Prostate gland (tissue), 2 donors: Measurements from ENCODE around the gene MAVS. TPM values are rescaled to one million over a fixed set of nuclear protein-coding genes. Genes with fewer than 3 reads are reported as not detected.
"Not testable (repeated sequence)": the region's sequence is repeated elsewhere in the genome, so short reads cannot be mapped to it uniquely, and the experiment has no call there.

Experiments
- DNase-seq: peaks from one replicate; pipeline ENCODE4 v3.0.0-alpha.2; 2019; ENCODE audit warnings: low spot score
- H3K27ac ChIP-seq, 2 donors: fragments of 200-600 bp; sonication (generic); 2 replicates each; pipeline ENCODE4 v1.5.1; 2017 to 2019
- H3K27me3 ChIP-seq: fragments of 200-600 bp; sonication (generic); replicated peaks from 2 replicates; pipeline ENCODE4 v1.5.1; 2019; ENCODE audit not compliant: insufficient read depth
- H3K36me3 ChIP-seq, 2 donors: fragments of 200-600 bp; sonication (generic); 1 replicate in 1 of 2; 2 replicates in 1 of 2; pipeline versions ENCODE4 v1.5.1 to v1.8.1; 2017 to 2019
- H3K4me1 ChIP-seq: fragments of 200-600 bp; sonication (generic); replicated peaks from 2 replicates; pipeline ENCODE4 v1.5.1; 2019
- H3K4me3 ChIP-seq, 2 donors: fragments of 200-600 bp; sonication (generic); 2 replicates each; pipeline ENCODE4 v1.5.1; 2017 to 2019
- H3K9me3 ChIP-seq: fragments of 200-600 bp; sonication (generic); 2 replicates; pipeline ENCODE4 v1.5.1; 2017
- POLR2A ChIP-seq: fragments of 450-650 bp; IDR thresholded peaks from one replicate; pipeline ENCODE4 v1.6.1; 2016; ENCODE audit warnings: antibody characterized with exemption, mild to moderate bottlenecking
- POLR2AphosphoS5 ChIP-seq: sonication (generic); formaldehyde crosslinking; IDR thresholded peaks from one replicate; pipeline ENCODE4 v1.6.1; 2017; ENCODE audit warnings: antibody characterized with exemption
- WGBS: methylation state at CpG from one replicate; pipeline ENCODE4 v1.1.5; 2018; 5-methylcytosine and 5-hydroxymethylcytosine counted together
- intact Hi-C: fragments of 100-400 bp; cut with DNase I; formaldehyde crosslinking; loops from one replicate; pipeline ENCODE4 v1.14.2; 2022
- total RNA-seq, 2 donors: library from RNA; depleted of rRNA; stranded (reverse); fragments of >200 nt; gene quantifications; one replicate each; pipeline ENCODE4 v1.1.0, GENCODE V29; 2016
- TF ChIP-seq, protein P1 (sequence below), 4 experiments: fragments of 200-600 bp in 2 of 4; fragments of 450-650 bp in 2 of 4; sonication (generic) in 2 of 4; IDR thresholded peaks; 1 replicate in 3 of 4; 2 replicates in 1 of 4; pipeline ENCODE4 v1.5.1; 2016 to 2019; ENCODE audit warnings: antibody characterized with exemption in 4 of 4, mild to moderate bottlenecking in 2 of 4, moderate library complexity in 2 of 4

Gene MAVS
- total RNA-seq, 2 donors from 2014 or later = 26.7 to 40.2 TPM

- 97% methylated on average over 4 of the region's 4 CpGs for WGBS
- H3K36me3 ChIP-seq = no peaks in the 10 kb centered on the region
- no peaks in the 10 kb centered on the region for H3K9me3 ChIP-seq
- H3K27ac ChIP-seq = no peak overlapping the region
- TF ChIP-seq, protein P1, sequence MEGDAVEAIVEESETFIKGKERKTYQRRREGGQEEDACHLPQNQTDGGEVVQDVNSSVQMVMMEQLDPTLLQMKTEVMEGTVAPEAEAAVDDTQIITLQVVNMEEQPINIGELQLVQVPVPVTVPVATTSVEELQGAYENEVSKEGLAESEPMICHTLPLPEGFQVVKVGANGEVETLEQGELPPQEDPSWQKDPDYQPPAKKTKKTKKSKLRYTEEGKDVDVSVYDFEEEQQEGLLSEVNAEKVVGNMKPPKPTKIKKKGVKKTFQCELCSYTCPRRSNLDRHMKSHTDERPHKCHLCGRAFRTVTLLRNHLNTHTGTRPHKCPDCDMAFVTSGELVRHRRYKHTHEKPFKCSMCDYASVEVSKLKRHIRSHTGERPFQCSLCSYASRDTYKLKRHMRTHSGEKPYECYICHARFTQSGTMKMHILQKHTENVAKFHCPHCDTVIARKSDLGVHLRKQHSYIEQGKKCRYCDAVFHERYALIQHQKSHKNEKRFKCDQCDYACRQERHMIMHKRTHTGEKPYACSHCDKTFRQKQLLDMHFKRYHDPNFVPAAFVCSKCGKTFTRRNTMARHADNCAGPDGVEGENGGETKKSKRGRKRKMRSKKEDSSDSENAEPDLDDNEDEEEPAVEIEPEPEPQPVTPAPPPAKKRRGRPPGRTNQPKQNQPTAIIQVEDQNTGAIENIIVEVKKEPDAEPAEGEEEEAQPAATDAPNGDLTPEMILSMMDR (IDR thresholded peaks at IDR 0.05) = no peak
- no peak for TF ChIP-seq POLR2A
- no peak for TF ChIP-seq POLR2AphosphoS5
- H3K4me1 ChIP-seq = no peaks in the 10 kb centered on the region
- H3K4me3 ChIP-seq = no peak overlapping the region
- H3K27me3 ChIP-seq = no peaks in the 10 kb centered on the region
- no peak for DNase-seq
- intact Hi-C loops = no loop called here
These were observed 10.5 kb upstream of the MAVS start for GRCh38 chr20:3836132-3836531.

GRCh38 chr20:3839328-3839727 lies 7.3 kb upstream of the MAVS start:
- WGBS = 85% methylated on average over 3 of the region's 3 CpGs
- Histone ChIP-seq H3K9me3 (no peaks in the 10 kb centered on the region), H3K4me1 (no peaks in the 10 kb centered on the region), H3K36me3 (no peaks in the 10 kb centered on the region), H3K27ac (no peak overlapping the region), H3K27me3 (no peaks in the 10 kb centered on the region), H3K4me3 (no peak overlapping the region)
- intact Hi-C loops = no loop called here
- DNase-seq = no peak
- TF ChIP-seq POLR2A (no peak), POLR2AphosphoS5 (no peak)
- TF ChIP-seq, protein P1 (IDR thresholded peaks at IDR 0.05) = no peak

- H3K27me3 ChIP-seq, H3K4me3 ChIP-seq, H3K36me3 ChIP-seq, H3K4me1 ChIP-seq, DNase-seq, H3K27ac ChIP-seq, H3K9me3 ChIP-seq: not testable (repeated sequence)
- intact Hi-C loops = loop anchor here (10.0 kb wide), 1 partner anchor 165 kb away; no protein-coding TSS in a partner anchor
- WGBS = 93% methylated on average over 7 of the region's 7 CpGs
These were observed 6.4 kb upstream of the MAVS start for GRCh38 chr20:3840201-3840600.

DNA sequence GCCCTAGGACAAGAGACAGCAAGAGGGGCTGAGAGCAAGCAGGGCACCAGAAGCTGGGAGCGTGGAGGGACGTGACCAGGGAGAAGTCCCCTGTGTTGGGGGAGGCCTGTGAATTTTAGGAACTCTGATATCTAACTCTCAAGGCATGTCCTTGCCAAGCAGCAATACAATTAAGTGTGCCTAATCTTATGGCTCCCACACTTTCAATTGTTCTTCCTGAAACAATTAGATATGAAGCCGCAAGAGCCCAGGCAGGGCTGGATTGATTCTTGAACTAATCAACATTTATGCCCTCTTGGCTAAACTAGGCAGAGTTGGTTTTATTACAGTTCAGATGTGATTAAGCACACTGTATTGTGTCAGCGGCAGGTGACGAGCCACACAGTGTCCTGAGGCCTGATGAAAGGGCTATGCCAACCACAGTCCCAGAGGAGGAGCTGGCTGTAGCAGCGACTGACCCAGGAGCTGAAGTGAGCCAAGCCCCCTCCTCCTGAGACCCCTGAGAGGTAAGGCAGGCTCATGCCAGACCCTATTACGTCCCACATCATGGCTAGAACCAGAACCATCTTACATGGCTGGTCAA lies 4.2 kb upstream of the MAVS start:
- TF ChIP-seq, protein P1 (IDR thresholded peaks at IDR 0.05) = no peak
- TF ChIP-seq POLR2A (no peak), POLR2AphosphoS5 (no peak)
- no peaks in the 10 kb centered on the region for H3K4me1 ChIP-seq
- 86% methylated on average over 7 of the region's 7 CpGs for WGBS
- intact Hi-C loops = loop anchor here (10.0 kb wide), 1 partner anchor 168 kb away; no protein-coding TSS in a partner anchor
- no peak for DNase-seq
- no peaks in the 10 kb centered on the region for H3K27me3 ChIP-seq
- no peak overlapping the region for H3K27ac ChIP-seq
- H3K4me3 ChIP-seq = no peak overlapping the region
- H3K9me3 ChIP-seq = no peaks in the 10 kb centered on the region
- no peaks in the 10 kb centered on the region for H3K36me3 ChIP-seq

DNA sequence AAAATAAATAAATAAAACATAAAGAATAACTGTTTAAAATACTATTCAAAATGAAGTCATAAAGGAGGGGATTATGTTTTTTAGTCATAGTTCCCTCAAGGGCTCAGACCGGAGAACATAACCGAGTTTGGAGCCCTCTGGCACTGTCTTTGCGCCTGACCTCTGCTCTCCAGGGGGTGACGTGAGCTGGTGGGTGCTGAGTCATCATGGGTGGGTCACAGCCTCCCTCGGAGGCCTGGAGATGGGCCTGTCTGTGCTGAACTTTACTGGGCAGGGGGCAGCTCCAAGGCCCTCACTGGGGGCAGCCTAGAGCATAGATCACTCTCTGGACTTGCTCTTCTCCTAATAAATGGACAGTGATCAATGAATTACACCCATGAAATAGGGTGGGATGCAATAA lies 3.1 kb upstream of the MAVS start:
- intact Hi-C loops = loop anchor here (10.0 kb wide), 1 partner anchor 169 kb away; no protein-coding TSS in a partner anchor
- Histone ChIP-seq H3K36me3 (no peaks in the 10 kb centered on the region), H3K4me1 (peaks cover 4% of the 10 kb centered on the region), H3K4me3 (no peak overlapping the region), H3K9me3 (no peaks in the 10 kb centered on the region), H3K27ac (no peak overlapping the region), H3K27me3 (no peaks in the 10 kb centered on the region)
- no peak for TF ChIP-seq POLR2AphosphoS5
- WGBS = 72% methylated on average over 5 of the region's 5 CpGs
- no peak for DNase-seq

- H3K27me3 ChIP-seq, H3K27ac ChIP-seq, DNase-seq, H3K4me3 ChIP-seq, H3K4me1 ChIP-seq, H3K9me3 ChIP-seq, H3K36me3 ChIP-seq: not testable (repeated sequence)
- WGBS = 97% methylated on average over 9 of the region's 9 CpGs
- intact Hi-C loops = loop anchor here (10.0 kb wide), 1 partner anchor 169 kb away; no protein-coding TSS in a partner anchor
These were observed 2.5 kb upstream of the MAVS start for GRCh38 chr20:3843990-3844619.
